Naive thymus-derived CD4-positive, alpha-beta T cell (primary cell): ENCODE measurements around the gene CORO2B. TPM values are rescaled to one million over a fixed set of nuclear protein-coding genes. Genes with fewer than 3 reads are reported as not detected.
A peak's percentile ranks its signal among the peaks of the same experiment; 100 is the strongest.

Experiments
- ATAC-seq: fragments of 150-1000 bp; cut with Tn5 transposase; 2 replicates; pipeline ENCODE4 v1.10.0; 2021; ENCODE audit warnings: mild to moderate bottlenecking, moderate library complexity
- CTCF ChIA-PET: fragments of 350-600 bp; sonication (Branson Sonifier 250); formaldehyde crosslinking; loops from one replicate; lab custom pipeline; 2021; ENCODE audit warnings: antibody characterized with exemption; lab: Charles Lee
- POLR2A ChIA-PET: fragments of 350-600 bp; sonication (Branson Sonifier 250); formaldehyde crosslinking; loops from one replicate; lab custom pipeline; 2021; ENCODE audit warnings: antibody characterized with exemption, inconsistent platforms; lab: Charles Lee
- DNase-seq, 9 donors: peaks; one replicate each; pipeline versions ENCODE4 v3.0.0 to v3.0.0-alpha.2; 2020 to 2022; ENCODE audit warnings: mixed read lengths in 1 of 9
- H3K27ac ChIP-seq: one replicate; pipeline ENCODE4 v1.7.0; 2013; ENCODE audit warnings: mild to moderate bottlenecking, low read depth, low read length, moderate library complexity
- H3K27me3 ChIP-seq, 2 donors: one replicate each; pipeline ENCODE4 v1.7.0; 2013; ENCODE audit warnings: low read length in 2 of 2, mild to moderate bottlenecking in 2 of 2, moderate library complexity in 2 of 2; ENCODE audit not compliant: control insufficient read depth in 2 of 2, insufficient read depth in 2 of 2
- H3K36me3 ChIP-seq, 3 experiments: 1 replicate in 2 of 3; 2 replicates in 1 of 3; pipeline ENCODE4 v1.7.0; 2013; ENCODE audit warnings: low read length in 3 of 3, mild to moderate bottlenecking in 3 of 3, moderate library complexity in 1 of 3; ENCODE audit not compliant: insufficient read depth in 3 of 3, control insufficient read depth in 2 of 3
- H3K4me1 ChIP-seq, 2 donors: one replicate each; pipeline ENCODE4 v1.7.0; 2013; ENCODE audit warnings: low read length in 2 of 2, mild to moderate bottlenecking in 2 of 2, moderate library complexity in 1 of 2; ENCODE audit not compliant: control insufficient read depth in 2 of 2, insufficient read depth in 2 of 2
- H3K4me3 ChIP-seq: 2 replicates; pipeline ENCODE4 v1.7.0; 2013; ENCODE audit warnings: mild to moderate bottlenecking, low read length
- H3K9me3 ChIP-seq, 3 experiments: 1 replicate in 2 of 3; 2 replicates in 1 of 3; pipeline ENCODE4 v1.7.0; 2013; ENCODE audit warnings: low read length in 3 of 3; ENCODE audit not compliant: control insufficient read depth in 2 of 3
- H3K27ac Mint-ChIP-seq, 9 donors: one replicate each; pipeline ENCODE4 v1.8.0; 2020 to 2022; ENCODE audit warnings: mixed read lengths in 9 of 9, mild to moderate bottlenecking in 8 of 9, moderate library complexity in 5 of 9, inconsistent platforms in 2 of 9
- H3K27me3 Mint-ChIP-seq, 5 donors: one replicate each; pipeline ENCODE4 v1.8.0; 2021 to 2022; ENCODE audit warnings: mixed read lengths in 5 of 5, mild to moderate bottlenecking in 1 of 5
- H3K36me3 Mint-ChIP-seq, 5 donors: one replicate each; pipeline ENCODE4 v1.8.0; 2020 to 2022; ENCODE audit warnings: mixed read lengths in 5 of 5, mild to moderate bottlenecking in 3 of 5, inconsistent platforms in 1 of 5
- H3K4me1 Mint-ChIP-seq, 7 donors: one replicate each; pipeline ENCODE4 v1.8.0; 2020 to 2022; ENCODE audit warnings: mixed read lengths in 7 of 7, mild to moderate bottlenecking in 3 of 7, inconsistent platforms in 1 of 7
- H3K4me3 Mint-ChIP-seq, 10 donors: one replicate each; pipeline ENCODE4 v1.8.0; 2020 to 2022; ENCODE audit warnings: mild to moderate bottlenecking in 10 of 10, mixed read lengths in 10 of 10, moderate library complexity in 6 of 10, inconsistent platforms in 2 of 10
- H3K9me3 Mint-ChIP-seq, 11 donors: one replicate each; pipeline ENCODE4 v1.8.0; 2020 to 2022; ENCODE audit warnings: mixed read lengths in 11 of 11, mild to moderate bottlenecking in 4 of 11, inconsistent platforms in 1 of 11, moderate library complexity in 1 of 11
- intact Hi-C, 2 donors: fragments of 100-400 bp; cut with micrococcal nuclease; formaldehyde crosslinking; loops; one replicate each; pipeline ENCODE4 v1.15.1; 2023
- polyA plus RNA-seq, 2 donors: library from polyadenylated mRNA; unstranded; fragments of 300-500 nt; fragmentation: Illumina TruSeq; gene quantifications; one replicate each; pipeline ENCODE4 v1.2.3, GENCODE V29; 2021
- total RNA-seq, 6 experiments: library from RNA in 5 of 6; stranded (reverse) in 5 of 6; gene quantifications; 1 replicate in 5 of 6; 2 replicates in 1 of 6; pipeline ENCODE4 v1.2.3 and lab custom pipeline; 2021 to 2026

Gene CORO2B
- total and polyA plus RNA-seq, 7 experiments from 2014 or later: 0.15 TPM; not detected in 6

GRCh38 chr15:68668926-68669600 is 90.3 kb downstream of the CORO2B start:
- Mint-ChIP-seq H3K4me1 (peaks cover 0 to 4% (median 3%) of the 10 kb centered on the region in 7 donors), H3K27me3 (peaks cover 9 to 27% (median 17%) of the 10 kb centered on the region in 5 donors), H3K36me3 (peaks cover 0 to under 1% (median 0%) of the 10 kb centered on the region in 5 donors), H3K27ac (peak overlapping the region in 1 of 9 donors; percentile 80), H3K9me3 (peaks cover 0 to 4% (median 0%) of the 10 kb centered on the region in 11 donors), H3K4me3 (no peak overlapping the region)
- Histone ChIP-seq H3K4me3 (no peak overlapping the region), H3K36me3 (no peaks in the 10 kb centered on the region), H3K27me3 (no peaks in the 10 kb centered on the region), H3K27ac (no peak overlapping the region), H3K4me1 (no peaks in the 10 kb centered on the region), H3K9me3 (no peaks in the 10 kb centered on the region)
- ChIA-PET POLR2A (no interaction called here), CTCF (no interaction called here)
- ATAC-seq (no peak), DNase-seq (no peak)
- intact Hi-C loops: no loop called here

GRCh38 chr15:68672251-68672650 is 93.5 kb downstream of the CORO2B start:
- intact Hi-C loops: loop anchor here in 1 of 2 donors (5.0 kb wide), 1 partner anchor 420 kb away; no protein-coding TSS in a partner anchor
- ATAC-seq (no peak), DNase-seq (no peak)
- H3K27me3 ChIP-seq: no peaks in the 10 kb centered on the region
- H3K9me3 ChIP-seq: no peaks in the 10 kb centered on the region
- Mint-ChIP-seq H3K4me1 (peaks cover 0 to 6% (median 4%) of the 10 kb centered on the region in 7 donors), H3K9me3 (no peaks in the 10 kb centered on the region), H3K4me3 (no peak overlapping the region), H3K27me3 (peaks cover 6 to 18% (median 17%) of the 10 kb centered on the region in 5 donors), H3K36me3 (no peaks in the 10 kb centered on the region), H3K27ac (no peak overlapping the region)
- POLR2A ChIA-PET: no interaction called here
- H3K27ac ChIP-seq: no peak overlapping the region
- CTCF ChIA-PET: no interaction called here
- H3K4me3 ChIP-seq: no peak overlapping the region
- no peaks in the 10 kb centered on the region for H3K4me1 ChIP-seq
- H3K36me3 ChIP-seq: no peaks in the 10 kb centered on the region

GRCh38 chr15:68672781-68673205 is 94.0 kb downstream of the CORO2B start:
- H3K27ac ChIP-seq: no peak overlapping the region
- Mint-ChIP-seq H3K27ac (no peak overlapping the region), H3K4me1 (peaks cover 0 to 6% (median 4%) of the 10 kb centered on the region in 7 donors), H3K4me3 (no peak overlapping the region), H3K36me3 (no peaks in the 10 kb centered on the region), H3K9me3 (no peaks in the 10 kb centered on the region), H3K27me3 (peaks cover 6 to 17% (median 12%) of the 10 kb centered on the region in 5 donors)
- ATAC-seq (no peak), DNase-seq (no peak)
- ChIA-PET CTCF (interaction anchor here (1.3 kb wide), 1 partner anchor 123 kb away, joined by 6 read pairs; no protein-coding TSS in a partner anchor), POLR2A (no interaction called here)
- H3K9me3 ChIP-seq: no peaks in the 10 kb centered on the region
- no peaks in the 10 kb centered on the region for H3K36me3 ChIP-seq
- intact Hi-C loops: loop anchor here in 1 of 2 donors (5.0 kb wide), 1 partner anchor 420 kb away; no protein-coding TSS in a partner anchor
- H3K4me3 ChIP-seq: no peak overlapping the region
- no peaks in the 10 kb centered on the region for H3K27me3 ChIP-seq
- no peaks in the 10 kb centered on the region for H3K4me1 ChIP-seq

GRCh38 chr15:68674975-68675374 is 96.2 kb downstream of the CORO2B start:
- H3K4me3 ChIP-seq: no peak overlapping the region
- no peaks in the 10 kb centered on the region for H3K9me3 ChIP-seq
- Mint-ChIP-seq H3K36me3 (no peaks in the 10 kb centered on the region), H3K4me1 (peaks cover 0 to 6% (median 4%) of the 10 kb centered on the region in 7 donors), H3K9me3 (no peaks in the 10 kb centered on the region), H3K27ac (no peak overlapping the region), H3K27me3 (peaks cover 6 to 17% (median 9%) of the 10 kb centered on the region in 5 donors), H3K4me3 (no peak overlapping the region)
- ATAC-seq (peak; percentile 63), DNase-seq (no peak)
- no peak overlapping the region for H3K27ac ChIP-seq
- intact Hi-C loops: loop anchor here (1.0 to 5.0 kb wide), 7 partner anchors 116 to 423 kb away; no protein-coding TSS in a partner anchor
- no peaks in the 10 kb centered on the region for H3K4me1 ChIP-seq
- ChIA-PET CTCF (interaction anchor here (1.1 to 3.0 kb wide), 3 partner anchors 9 to 201 kb away, joined by 4 to 16 read pairs (median 12); no protein-coding TSS in a partner anchor), POLR2A (no interaction called here)
- H3K27me3 ChIP-seq: no peaks in the 10 kb centered on the region
- no peaks in the 10 kb centered on the region for H3K36me3 ChIP-seq

- ATAC-seq (no peak), DNase-seq (no peak)
- Mint-ChIP-seq H3K27me3 (peaks cover 5 to 17% (median 9%) of the 10 kb centered on the region in 5 donors), H3K9me3 (no peaks in the 10 kb centered on the region), H3K36me3 (no peaks in the 10 kb centered on the region), H3K4me1 (peaks cover 0 to 6% (median 4%) of the 10 kb centered on the region in 7 donors), H3K27ac (no peak overlapping the region), H3K4me3 (no peak overlapping the region)
- POLR2A ChIA-PET: no interaction called here
- Histone ChIP-seq H3K9me3 (no peaks in the 10 kb centered on the region), H3K27ac (no peak overlapping the region), H3K4me3 (no peak overlapping the region), H3K36me3 (no peaks in the 10 kb centered on the region), H3K4me1 (no peaks in the 10 kb centered on the region), H3K27me3 (no peaks in the 10 kb centered on the region)
- CTCF ChIA-PET: interaction anchor here (1.1 to 3.0 kb wide), 2 partner anchors 10 kb away, joined by 4 to 16 read pairs; no protein-coding TSS in a partner anchor
- intact Hi-C loops: no loop called here
These were observed 97.3 kb downstream of the CORO2B start for GRCh38 chr15:68676011-68676605.

- no peak overlapping the region for H3K27ac ChIP-seq
- no peaks in the 10 kb centered on the region for H3K9me3 ChIP-seq
- CTCF ChIA-PET: no interaction called here
- ATAC-seq: no peak
- H3K27me3 ChIP-seq: no peaks in the 10 kb centered on the region
- Mint-ChIP-seq H3K4me1 (peaks cover 0 to 6% (median 4%) of the 10 kb centered on the region in 7 donors), H3K36me3 (no peaks in the 10 kb centered on the region), H3K27me3 (peaks cover under 1 to 19% (median 9%) of the 10 kb centered on the region in 5 donors), H3K4me3 (no peak overlapping the region), H3K9me3 (no peaks in the 10 kb centered on the region), H3K27ac (no peak overlapping the region)
- POLR2A ChIA-PET: interaction anchor here (1.0 kb wide), 1 partner anchor 424 kb away, joined by 3 read pairs; no protein-coding TSS in a partner anchor
- no peaks in the 10 kb centered on the region for H3K4me1 ChIP-seq
- no peak for DNase-seq
- intact Hi-C loops: no loop called here
- H3K36me3 ChIP-seq: no peaks in the 10 kb centered on the region
- H3K4me3 ChIP-seq: no peak overlapping the region
These were observed 98.1 kb downstream of the CORO2B start for GRCh38 chr15:68676926-68677325.
